GM23338 (cell line): ENCODE measurements around the gene SAMD10. TPM values are rescaled to one million over a fixed set of nuclear protein-coding genes. Genes with fewer than 3 reads are reported as not detected.

Experiments used
- ATAC-seq: fragments of 200-7000 bp; cut with Tn5 transposase; 3 replicates; pipeline ENCODE4 v1.9.1; 2020
- DNase-seq: peaks from one replicate; pipeline ENCODE4 v3.0.0-alpha.2; 2015; ENCODE audit warnings: low spot score
- H2AFZ ChIP-seq: fragments of 200-600 bp; sonication (generic); 2 replicates; pipeline ENCODE4 v1.8.0; 2016; ENCODE audit warnings: antibody characterized with exemption, mild to moderate bottlenecking, moderate library complexity
- H3F3A ChIP-seq: fragments of 200-600 bp; sonication (generic); replicated peaks from 2 replicates; pipeline ENCODE4 v1.8.0; 2017; ENCODE audit warnings: antibody characterized with exemption, mixed run types, low read depth
- H3K27ac ChIP-seq: fragments of 200-600 bp; sonication (generic); 2 replicates; pipeline ENCODE4 v1.6.1; 2016; ENCODE audit warnings: low read depth
- H3K27me3 ChIP-seq: fragments of 200-600 bp; sonication (generic); 2 replicates; pipeline ENCODE4 v1.8.0; 2016; ENCODE audit warnings: mild to moderate bottlenecking, mixed run types, moderate library complexity; ENCODE audit not compliant: insufficient read depth
- H3K36me3 ChIP-seq: fragments of 200-600 bp; sonication (generic); 2 replicates; pipeline ENCODE4 v1.8.0; 2016; ENCODE audit warnings: mild to moderate bottlenecking; ENCODE audit not compliant: insufficient read depth
- H3K4me1 ChIP-seq: fragments of 200-600 bp; sonication (generic); 2 replicates; pipeline ENCODE4 v1.8.0; 2016; ENCODE audit warnings: mild to moderate bottlenecking, moderate library complexity; ENCODE audit not compliant: insufficient read depth
- H3K4me2 ChIP-seq: fragments of 200-600 bp; sonication (generic); 2 replicates; pipeline ENCODE4 v1.7.1; 2017; ENCODE audit warnings: mixed run types
- H3K4me3 ChIP-seq: fragments of 200-600 bp; sonication (generic); 2 replicates; pipeline ENCODE4 v1.6.1; 2016; ENCODE audit warnings: mixed run types
- H3K79me2 ChIP-seq: fragments of 200-600 bp; sonication (generic); replicated peaks from 2 replicates; pipeline ENCODE4 v1.8.0; 2017; ENCODE audit warnings: mild to moderate bottlenecking; ENCODE audit not compliant: insufficient read depth
- H3K9me2 ChIP-seq: fragments of 200-600 bp; sonication (generic); 2 replicates; pipeline ENCODE4 v1.8.0; 2017; ENCODE audit not compliant: insufficient read depth
- H4K20me1 ChIP-seq: fragments of 200-600 bp; sonication (generic); replicated peaks from 2 replicates; pipeline ENCODE4 v1.8.0; 2017; ENCODE audit warnings: mild to moderate bottlenecking; ENCODE audit not compliant: insufficient read depth
- H3K27ac Mint-ChIP-seq: 2 replicates; pipeline ENCODE4 v1.8.0; 2020; ENCODE audit warnings: inconsistent platforms, mild to moderate bottlenecking, moderate library complexity, mixed read lengths
- H3K27me3 Mint-ChIP-seq: 3 replicates; pipeline ENCODE4 v1.8.0; 2022; ENCODE audit warnings: low read depth, mild to moderate bottlenecking, moderate library complexity, mixed read lengths, inconsistent platforms; ENCODE audit not compliant: insufficient read depth, poor library complexity
- H3K36me3 Mint-ChIP-seq: 3 replicates; pipeline ENCODE4 v1.8.0; 2021; ENCODE audit warnings: low read depth, mild to moderate bottlenecking, inconsistent platforms, moderate library complexity, mixed read lengths
- H3K4me1 Mint-ChIP-seq: 3 replicates; pipeline ENCODE4 v1.8.0; 2020; ENCODE audit warnings: mild to moderate bottlenecking, inconsistent platforms, mixed read lengths
- H3K4me3 Mint-ChIP-seq: 3 replicates; pipeline ENCODE4 v1.8.0; 2021; ENCODE audit warnings: moderate library complexity, mild to moderate bottlenecking, inconsistent platforms, mixed read lengths
- H3K9me3 Mint-ChIP-seq: 3 replicates; pipeline ENCODE4 v1.8.0; 2020; ENCODE audit warnings: moderate library complexity, mild to moderate bottlenecking, inconsistent platforms, mixed read lengths
- EZH2 ChIP-seq: fragments of 200-600 bp; sonication (generic); IDR thresholded peaks from one replicate; pipeline ENCODE4 v1.8.0; 2017; ENCODE audit warnings: antibody characterized with exemption, mild to moderate bottlenecking, low read depth; ENCODE audit not compliant: unreplicated experiment
- EZH2phosphoT487 ChIP-seq: fragments of 200-600 bp; sonication (generic); IDR thresholded peaks from one replicate; pipeline ENCODE4 v1.8.1; 2018; ENCODE audit warnings: antibody characterized with exemption; ENCODE audit not compliant: unreplicated experiment
- JUNB ChIP-seq: IDR thresholded peaks from one replicate; pipeline ENCODE4 v1.6.1; 2016; ENCODE audit warnings: antibody characterized with exemption; ENCODE audit not compliant: unreplicated experiment
- NANOG ChIP-seq: IDR thresholded peaks from 2 replicates; pipeline ENCODE4 v1.6.1; 2016; ENCODE audit warnings: antibody characterized with exemption, borderline replicate concordance
- POLR2AphosphoS5 ChIP-seq: IDR thresholded peaks from 2 replicates; pipeline ENCODE4 v1.6.1; 2016; ENCODE audit warnings: antibody characterized with exemption, low read depth
- STAT1 ChIP-seq: IDR thresholded peaks from one replicate; pipeline ENCODE4 v1.6.1; 2016; ENCODE audit warnings: antibody characterized with exemption; ENCODE audit not compliant: unreplicated experiment
- ZNF114 ChIP-seq: fragments of 250-450 bp; sonication (Bioruptor Pico); IDR thresholded peaks from 2 replicates; pipeline ENCODE4 v1.5.0; 2020; ENCODE audit warnings: mild to moderate bottlenecking, moderate library complexity
- polyA plus RNA-seq: library from polyadenylated mRNA; unstranded; fragments of >200 nt; fragmentation: Nextera tagmentation; extraction: Ambion mirVana; gene quantifications from 2 replicates; pipeline ENCODE4 v1.2.1, GENCODE V29; 2016
- total RNA-seq: library from RNA; depleted of rRNA; stranded (reverse); fragments of >200 nt; shearing (Covaris generic); gene quantifications from 2 replicates; pipeline ENCODE4 v1.2.3, GENCODE V29; 2014
- TF ChIP-seq, protein P1 (sequence below), 2 experiments: fragments of 200-600 bp in 1 of 2; sonication (generic) in 1 of 2; conservative IDR thresholded peaks; 2 replicates each; pipeline versions ENCODE4 v1.5.1 to v1.6.1; 2016 to 2017; ENCODE audit warnings: antibody characterized with exemption in 2 of 2, low read depth in 2 of 2, mild to moderate bottlenecking in 2 of 2, moderate library complexity in 1 of 2
- TF ChIP-seq, protein P2 (sequence below): fragments of 250-450 bp; sonication (Bioruptor Pico); IDR thresholded peaks from 2 replicates; pipeline ENCODE4 v1.5.0; 2020; ENCODE audit warnings: mild to moderate bottlenecking, moderate library complexity
- TF ChIP-seq, protein P3 (sequence below): IDR thresholded peaks from 2 replicates; pipeline ENCODE4 v1.6.1; 2016; ENCODE audit warnings: antibody characterized with exemption

The SAMD10 gene
- total and polyA plus RNA-seq, 2 experiments from 2014 or later, result 2.1 to 7.3 TPM

DNA sequence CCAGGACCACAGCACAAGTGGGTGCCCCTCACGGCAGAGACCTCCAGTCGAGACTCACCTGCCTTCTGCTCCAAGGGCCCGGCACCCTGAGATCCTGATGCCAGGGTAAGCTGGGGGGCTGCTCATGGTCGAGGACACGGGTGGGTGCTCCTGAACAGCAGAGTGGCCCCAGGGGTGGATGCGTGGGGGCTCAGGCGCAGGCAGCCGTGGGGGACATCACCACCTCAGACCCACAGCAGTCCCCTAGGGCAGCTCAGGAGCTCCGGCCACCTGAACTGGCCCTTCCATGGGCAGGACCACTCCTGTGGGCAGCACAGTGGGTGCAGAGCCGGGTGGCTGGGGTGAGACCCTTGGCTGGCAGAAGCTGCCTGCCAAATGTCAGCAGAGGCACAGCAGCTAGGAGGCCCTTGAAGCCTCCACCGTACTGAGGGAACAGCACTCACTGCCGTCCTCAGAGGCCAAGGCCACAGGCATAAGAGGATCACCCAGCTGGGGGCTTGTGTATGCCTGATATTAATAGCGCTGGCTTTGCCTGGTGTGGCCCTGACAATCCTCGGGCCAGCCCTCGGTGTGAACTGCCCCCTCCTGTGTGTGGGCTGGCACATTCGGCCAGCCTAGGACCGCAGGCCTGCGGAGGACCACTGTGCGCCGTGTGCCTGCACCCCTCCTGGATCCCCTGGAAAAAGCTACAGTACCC lies 28.6 kb downstream of the SAMD10 start:
- ATAC-seq (no peak), DNase-seq (no peak)
- H3K36me3 ChIP-seq, result no peaks in the 10 kb centered on the region
- H3K27ac ChIP-seq, result no peak overlapping the region
- peaks cover 88% of the 10 kb centered on the region for H3K79me2 ChIP-seq
- no peaks in the 10 kb centered on the region for H3K9me2 ChIP-seq
- H2AFZ ChIP-seq, result no peak overlapping the region
- H3K4me2 ChIP-seq, result no peak overlapping the region
- Mint-ChIP-seq H3K36me3 (peaks cover 9% of the 10 kb centered on the region; the same call in 2 of the 3 replicates), H3K4me3 (no peak overlapping the region), H3K27me3 (peaks cover 28% of the 10 kb centered on the region), H3K9me3 (peaks cover 8% of the 10 kb centered on the region; the same call in 1 of the 3 replicates), H3K27ac (no peak overlapping the region), H3K4me1 (peaks cover 32% of the 10 kb centered on the region)
- no peak overlapping the region for H3K4me3 ChIP-seq
- peaks cover 28% of the 10 kb centered on the region for H4K20me1 ChIP-seq
- H3F3A ChIP-seq, result peaks cover 12% of the 10 kb centered on the region
- H3K4me1 ChIP-seq, result peaks cover 13% of the 10 kb centered on the region; the same call in 1 of the 2 replicates
- no peaks in the 10 kb centered on the region for H3K27me3 ChIP-seq
- no peak for TF ChIP-seq POLR2AphosphoS5
- TF ChIP-seq JUNB, result no peak
- TF ChIP-seq, protein P1, sequence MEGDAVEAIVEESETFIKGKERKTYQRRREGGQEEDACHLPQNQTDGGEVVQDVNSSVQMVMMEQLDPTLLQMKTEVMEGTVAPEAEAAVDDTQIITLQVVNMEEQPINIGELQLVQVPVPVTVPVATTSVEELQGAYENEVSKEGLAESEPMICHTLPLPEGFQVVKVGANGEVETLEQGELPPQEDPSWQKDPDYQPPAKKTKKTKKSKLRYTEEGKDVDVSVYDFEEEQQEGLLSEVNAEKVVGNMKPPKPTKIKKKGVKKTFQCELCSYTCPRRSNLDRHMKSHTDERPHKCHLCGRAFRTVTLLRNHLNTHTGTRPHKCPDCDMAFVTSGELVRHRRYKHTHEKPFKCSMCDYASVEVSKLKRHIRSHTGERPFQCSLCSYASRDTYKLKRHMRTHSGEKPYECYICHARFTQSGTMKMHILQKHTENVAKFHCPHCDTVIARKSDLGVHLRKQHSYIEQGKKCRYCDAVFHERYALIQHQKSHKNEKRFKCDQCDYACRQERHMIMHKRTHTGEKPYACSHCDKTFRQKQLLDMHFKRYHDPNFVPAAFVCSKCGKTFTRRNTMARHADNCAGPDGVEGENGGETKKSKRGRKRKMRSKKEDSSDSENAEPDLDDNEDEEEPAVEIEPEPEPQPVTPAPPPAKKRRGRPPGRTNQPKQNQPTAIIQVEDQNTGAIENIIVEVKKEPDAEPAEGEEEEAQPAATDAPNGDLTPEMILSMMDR (conservative IDR thresholded peaks at IDR 0.05; ENCODE audit: low read depth in 2 of 2), result no peak

DNA sequence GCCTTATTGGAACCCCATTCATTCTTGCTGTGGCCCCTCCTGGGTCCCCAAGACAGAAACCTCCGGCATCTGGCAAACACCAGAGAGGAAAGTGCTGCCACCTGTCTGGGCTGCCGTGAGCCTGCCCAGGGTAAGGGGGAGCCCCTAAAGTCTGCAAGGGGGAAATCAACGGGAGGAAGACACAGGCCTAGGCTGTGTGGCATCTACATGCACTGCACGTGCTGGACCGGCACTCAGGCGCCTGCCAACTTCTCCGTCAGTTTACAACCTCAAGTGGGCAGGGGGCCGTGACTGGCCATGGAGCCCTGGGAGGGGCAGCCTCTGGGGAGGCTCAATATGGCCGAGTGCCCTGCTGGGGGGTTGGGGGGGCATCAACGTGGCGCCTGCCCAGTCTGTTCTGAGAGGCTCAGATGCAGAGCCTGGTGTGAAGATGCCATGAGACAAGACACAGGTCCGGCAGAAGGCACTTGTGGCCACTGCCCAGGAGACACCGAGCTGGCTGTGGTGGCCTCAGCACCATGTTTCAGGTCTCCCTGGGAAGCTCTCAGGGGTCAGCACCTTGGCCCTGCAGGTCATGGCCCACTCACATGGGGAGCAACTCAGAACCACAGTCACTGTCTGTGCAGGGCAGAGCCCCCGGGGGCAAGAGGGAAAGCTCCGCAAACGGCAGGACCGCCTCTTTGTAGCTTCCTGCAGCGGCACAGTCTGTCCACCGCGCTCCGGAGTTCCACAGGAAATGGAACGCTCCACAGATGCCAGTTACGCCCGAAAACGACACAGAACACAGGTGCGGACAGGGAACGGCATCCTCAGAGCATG lies 31.6 kb downstream of the SAMD10 start:
- Mint-ChIP-seq H3K4me1 (peaks cover 20% of the 10 kb centered on the region), H3K4me3 (no peak overlapping the region; the same call in 2 of the 3 replicates)
- TF ChIP-seq, protein P2, sequence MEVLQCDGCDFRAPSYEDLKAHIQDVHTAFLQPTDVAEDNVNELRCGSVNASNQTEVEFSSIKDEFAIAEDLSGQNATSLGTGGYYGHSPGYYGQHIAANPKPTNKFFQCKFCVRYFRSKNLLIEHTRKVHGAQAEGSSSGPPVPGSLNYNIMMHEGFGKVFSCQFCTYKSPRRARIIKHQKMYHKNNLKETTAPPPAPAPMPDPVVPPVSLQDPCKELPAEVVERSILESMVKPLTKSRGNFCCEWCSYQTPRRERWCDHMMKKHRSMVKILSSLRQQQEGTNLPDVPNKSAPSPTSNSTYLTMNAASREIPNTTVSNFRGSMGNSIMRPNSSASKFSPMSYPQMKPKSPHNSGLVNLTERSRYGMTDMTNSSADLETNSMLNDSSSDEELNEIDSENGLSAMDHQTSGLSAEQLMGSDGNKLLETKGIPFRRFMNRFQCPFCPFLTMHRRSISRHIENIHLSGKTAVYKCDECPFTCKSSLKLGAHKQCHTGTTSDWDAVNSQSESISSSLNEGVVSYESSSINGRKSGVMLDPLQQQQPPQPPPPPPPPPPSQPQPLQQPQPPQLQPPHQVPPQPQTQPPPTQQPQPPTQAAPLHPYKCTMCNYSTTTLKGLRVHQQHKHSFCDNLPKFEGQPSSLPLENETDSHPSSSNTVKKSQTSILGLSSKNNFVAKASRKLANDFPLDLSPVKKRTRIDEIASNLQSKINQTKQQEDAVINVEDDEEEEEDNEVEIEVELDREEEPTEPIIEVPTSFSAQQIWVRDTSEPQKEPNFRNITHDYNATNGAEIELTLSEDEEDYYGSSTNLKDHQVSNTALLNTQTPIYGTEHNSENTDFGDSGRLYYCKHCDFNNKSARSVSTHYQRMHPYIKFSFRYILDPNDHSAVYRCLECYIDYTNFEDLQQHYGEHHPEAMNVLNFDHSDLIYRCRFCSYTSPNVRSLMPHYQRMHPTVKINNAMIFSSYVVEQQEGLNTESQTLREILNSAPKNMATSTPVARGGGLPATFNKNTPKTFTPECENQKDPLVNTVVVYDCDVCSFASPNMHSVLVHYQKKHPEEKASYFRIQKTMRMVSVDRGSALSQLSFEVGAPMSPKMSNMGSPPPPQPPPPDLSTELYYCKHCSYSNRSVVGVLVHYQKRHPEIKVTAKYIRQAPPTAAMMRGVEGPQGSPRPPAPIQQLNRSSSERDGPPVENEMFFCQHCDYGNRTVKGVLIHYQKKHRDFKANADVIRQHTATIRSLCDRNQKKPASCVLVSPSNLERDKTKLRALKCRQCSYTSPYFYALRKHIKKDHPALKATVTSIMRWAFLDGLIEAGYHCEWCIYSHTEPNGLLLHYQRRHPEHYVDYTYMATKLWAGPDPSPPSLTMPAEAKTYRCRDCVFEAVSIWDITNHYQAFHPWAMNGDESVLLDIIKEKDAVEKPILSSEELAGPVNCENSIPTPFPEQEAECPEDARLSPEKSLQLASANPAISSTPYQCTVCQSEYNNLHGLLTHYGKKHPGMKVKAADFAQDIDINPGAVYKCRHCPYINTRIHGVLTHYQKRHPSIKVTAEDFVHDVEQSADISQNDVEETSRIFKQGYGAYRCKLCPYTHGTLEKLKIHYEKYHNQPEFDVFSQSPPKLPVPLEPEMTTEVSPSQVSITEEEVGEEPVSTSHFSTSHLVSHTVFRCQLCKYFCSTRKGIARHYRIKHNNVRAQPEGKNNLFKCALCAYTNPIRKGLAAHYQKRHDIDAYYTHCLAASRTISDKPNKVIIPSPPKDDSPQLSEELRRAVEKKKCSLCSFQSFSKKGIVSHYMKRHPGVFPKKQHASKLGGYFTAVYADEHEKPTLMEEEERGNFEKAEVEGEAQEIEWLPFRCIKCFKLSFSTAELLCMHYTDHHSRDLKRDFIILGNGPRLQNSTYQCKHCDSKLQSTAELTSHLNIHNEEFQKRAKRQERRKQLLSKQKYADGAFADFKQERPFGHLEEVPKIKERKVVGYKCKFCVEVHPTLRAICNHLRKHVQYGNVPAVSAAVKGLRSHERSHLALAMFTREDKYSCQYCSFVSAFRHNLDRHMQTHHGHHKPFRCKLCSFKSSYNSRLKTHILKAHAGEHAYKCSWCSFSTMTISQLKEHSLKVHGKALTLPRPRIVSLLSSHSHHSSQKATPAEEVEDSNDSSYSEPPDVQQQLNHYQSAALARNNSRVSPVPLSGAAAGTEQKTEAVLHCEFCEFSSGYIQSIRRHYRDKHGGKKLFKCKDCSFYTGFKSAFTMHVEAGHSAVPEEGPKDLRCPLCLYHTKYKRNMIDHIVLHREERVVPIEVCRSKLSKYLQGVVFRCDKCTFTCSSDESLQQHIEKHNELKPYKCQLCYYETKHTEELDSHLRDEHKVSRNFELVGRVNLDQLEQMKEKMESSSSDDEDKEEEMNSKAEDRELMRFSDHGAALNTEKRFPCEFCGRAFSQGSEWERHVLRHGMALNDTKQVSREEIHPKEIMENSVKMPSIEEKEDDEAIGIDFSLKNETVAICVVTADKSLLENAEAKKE (CRISPR knock-in tag), result no peak
- TF ChIP-seq NANOG (no peak), EZH2phosphoT487 (no peak), ZNF114 (CRISPR knock-in tag) (no peak), EZH2 (no peak), STAT1 (no peak), POLR2AphosphoS5 (no peak), JUNB (no peak)
- TF ChIP-seq, protein P3, sequence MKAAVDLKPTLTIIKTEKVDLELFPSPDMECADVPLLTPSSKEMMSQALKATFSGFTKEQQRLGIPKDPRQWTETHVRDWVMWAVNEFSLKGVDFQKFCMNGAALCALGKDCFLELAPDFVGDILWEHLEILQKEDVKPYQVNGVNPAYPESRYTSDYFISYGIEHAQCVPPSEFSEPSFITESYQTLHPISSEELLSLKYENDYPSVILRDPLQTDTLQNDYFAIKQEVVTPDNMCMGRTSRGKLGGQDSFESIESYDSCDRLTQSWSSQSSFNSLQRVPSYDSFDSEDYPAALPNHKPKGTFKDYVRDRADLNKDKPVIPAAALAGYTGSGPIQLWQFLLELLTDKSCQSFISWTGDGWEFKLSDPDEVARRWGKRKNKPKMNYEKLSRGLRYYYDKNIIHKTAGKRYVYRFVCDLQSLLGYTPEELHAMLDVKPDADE, result no peak

More for the DNA sequence above, 31.6 kb downstream of the SAMD10 start:
- Histone ChIP-seq H3K4me1 (peaks cover 16% of the 10 kb centered on the region; the same call in 1 of the 2 replicates), H3K4me3 (no peak overlapping the region), H3F3A (peaks cover 21% of the 10 kb centered on the region), H4K20me1 (peaks cover 11% of the 10 kb centered on the region), H2AFZ (no peak overlapping the region), H3K79me2 (peaks cover 59% of the 10 kb centered on the region), H3K4me2 (no peak overlapping the region), H3K9me2 (no peaks in the 10 kb centered on the region), H3K27me3 (no peaks in the 10 kb centered on the region), H3K36me3 (no peaks in the 10 kb centered on the region), H3K27ac (no peak overlapping the region)
- Mint-ChIP-seq H3K9me3 (peaks cover 8% of the 10 kb centered on the region; the same call in 1 of the 3 replicates), H3K27me3 (peaks cover 24% of the 10 kb centered on the region), H3K27ac (0 out of 2 replicates have a peak overlapping the region, but pooled peaks have one; percentile 59), H3K36me3 (peaks cover 20% of the 10 kb centered on the region)
- DNase-seq, result no peak
- no peak for ATAC-seq
